Spinal cord (tissue), 10 donors: ENCODE results near the gene SNX4. TPM values are rescaled to one million over a fixed set of nuclear protein-coding genes. Genes with fewer than 3 reads are reported as not detected.

Experiments used
- DNase-seq, 6 donors: peaks; one replicate each; pipeline versions ENCODE4 v3.0.0 to v3.0.0-alpha.2; 2013 to 2015; ENCODE audit warnings: low spot score in 6 of 6, low read depth in 4 of 6
- H3K27ac ChIP-seq: one replicate; pipeline ENCODE4 v1.5.1; 2013; ENCODE audit warnings: low read depth, low read length, control low read depth
- H3K27me3 ChIP-seq: one replicate; pipeline ENCODE4 v1.6.1; 2013; ENCODE audit warnings: low read length; ENCODE audit not compliant: control insufficient read depth, insufficient read depth
- H3K36me3 ChIP-seq: one replicate; pipeline ENCODE4 v1.6.1; 2013; ENCODE audit warnings: low read length; ENCODE audit not compliant: control insufficient read depth, insufficient read depth
- H3K4me1 ChIP-seq: one replicate; pipeline ENCODE4 v1.6.1; 2013; ENCODE audit warnings: low read length; ENCODE audit not compliant: control insufficient read depth, insufficient read depth
- H3K4me3 ChIP-seq: one replicate; pipeline ENCODE4 v1.5.1; 2013; ENCODE audit warnings: low read depth, low read length, control low read depth
- H3K9me3 ChIP-seq: one replicate; pipeline ENCODE4 v1.6.1; 2013; ENCODE audit warnings: low read length; ENCODE audit not compliant: control insufficient read depth, insufficient read depth
- WGBS: methylation state at CpG from one replicate; pipeline ENCODE4 v1.1.5; 2013; ENCODE audit warnings: missing lambda C conversion rate; ENCODE audit not compliant: insufficient coverage; 5-methylcytosine and 5-hydroxymethylcytosine counted together
- polyA plus RNA-seq, 2 donors: library from polyadenylated mRNA; unstranded; fragments of 120-200 nt; gene quantifications; one replicate each; pipeline ENCODE4 v1.2.1, GENCODE V29; 2013; ENCODE audit not compliant: insufficient read length in 2 of 2
- total RNA-seq, 2 donors: library from RNA; depleted of rRNA in 1 of 2; stranded (reverse); fragments of 120-200 nt in 1 of 2; fragments of >200 nt in 1 of 2; gene quantifications; one replicate each; pipeline versions ENCODE4 v1.2.3 to v1.2.4, GENCODE V29; 2013 to 2014
- donor health status: healthy.

SNX4 gene
- total and polyA plus RNA-seq, 4 donors = 44.7 to 63.4 (median 53.3) TPM

DNA sequence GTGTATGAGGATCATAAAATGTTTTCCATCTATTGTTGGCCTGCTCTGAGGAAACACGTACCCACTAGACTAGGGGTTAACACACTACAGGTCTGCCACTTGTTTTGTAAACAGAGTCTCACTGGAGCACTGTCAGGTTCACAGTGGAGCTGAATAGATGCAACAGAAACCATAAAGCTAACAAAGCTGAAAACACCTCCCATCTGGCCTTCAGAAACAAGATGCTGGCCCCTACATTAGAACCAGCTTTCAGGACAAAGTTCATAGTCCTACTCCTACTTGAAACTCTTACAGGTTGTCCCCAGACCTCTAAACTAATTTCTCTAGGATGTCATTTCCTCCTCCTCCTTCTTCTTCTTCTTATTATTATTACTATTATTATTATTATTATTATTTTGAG lies 42.3 kb downstream of the SNX4 start:
- H3K27me3 ChIP-seq = no peaks in the 10 kb centered on the region
- H3K4me1 ChIP-seq = no peaks in the 10 kb centered on the region
- H3K4me3 ChIP-seq = no peak overlapping the region
- no peak for DNase-seq
- H3K9me3 ChIP-seq = no peaks in the 10 kb centered on the region
- WGBS = no CpG with 5 or more reads among the region's 1 CpG
- H3K36me3 ChIP-seq = peaks cover 15% of the 10 kb centered on the region
- no peak overlapping the region for H3K27ac ChIP-seq

GRCh38 chr3:125470671-125471070 lies 49.3 kb downstream of the SNX4 start:
- Histone ChIP-seq H3K4me1 (no peaks in the 10 kb centered on the region), H3K9me3 (no peaks in the 10 kb centered on the region), H3K36me3 (peaks cover 30% of the 10 kb centered on the region), H3K4me3 (no peak overlapping the region), H3K27ac (no peak overlapping the region), H3K27me3 (no peaks in the 10 kb centered on the region)
- WGBS = no CpG with 5 or more reads among the region's 1 CpG
- DNase-seq = no peak

DNA sequence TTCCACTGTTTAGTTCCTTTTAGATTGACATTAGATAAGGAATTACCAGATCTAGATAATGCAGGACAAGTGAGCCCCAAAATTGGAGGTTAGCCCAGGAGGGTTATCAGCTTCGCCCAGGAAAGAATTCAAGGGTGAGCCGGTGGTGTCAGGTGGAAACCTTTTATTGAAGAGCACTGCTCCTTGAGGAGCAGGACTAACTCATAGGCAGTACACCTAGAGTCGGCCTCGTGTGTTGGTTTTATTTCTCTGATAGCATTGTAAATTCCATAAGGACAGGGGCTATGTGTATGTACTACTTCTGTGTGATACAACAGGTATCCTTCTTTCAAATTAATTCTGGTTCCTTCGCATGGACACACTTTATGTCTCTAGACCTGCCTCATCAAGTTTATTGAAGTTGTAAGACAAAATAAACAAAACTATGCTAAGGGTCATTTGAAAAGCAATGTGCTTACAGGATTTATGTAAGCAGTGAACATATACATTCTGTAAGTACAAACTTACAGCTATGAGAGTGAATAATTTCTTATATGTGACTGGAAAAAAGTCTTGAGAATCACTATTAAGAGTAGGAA lies 57.2 kb downstream of the SNX4 start:
- Histone ChIP-seq H3K27me3 (no peaks in the 10 kb centered on the region), H3K27ac (no peak overlapping the region), H3K4me1 (no peaks in the 10 kb centered on the region), H3K4me3 (no peak overlapping the region), H3K9me3 (no peaks in the 10 kb centered on the region), H3K36me3 (peaks cover 48% of the 10 kb centered on the region)
- 100% methylated on average over 2 of the region's 5 CpGs for WGBS
- no peak for DNase-seq

DNA sequence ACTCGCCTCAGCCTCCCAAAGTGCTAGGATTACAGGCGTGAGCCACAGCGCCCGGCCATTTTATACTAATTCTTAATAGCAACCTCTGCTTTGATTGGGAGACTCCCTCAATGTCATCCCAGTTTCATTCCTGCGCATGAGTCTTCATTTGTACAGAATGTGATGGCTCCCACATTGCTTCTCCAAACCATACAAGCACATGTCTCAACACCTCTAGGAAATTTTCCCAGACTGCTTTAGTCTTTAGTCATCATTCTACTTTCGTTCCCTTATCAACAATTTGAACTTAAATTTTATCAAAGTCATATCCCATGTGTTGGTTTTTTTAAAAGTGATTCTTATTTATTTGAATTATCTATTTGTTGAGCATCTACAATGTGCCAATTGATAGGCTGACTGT lies 58.1 kb downstream of the SNX4 start:
- Histone ChIP-seq H3K4me3 (no peak overlapping the region), H3K36me3 (peaks cover 48% of the 10 kb centered on the region), H3K4me1 (no peaks in the 10 kb centered on the region), H3K27ac (no peak overlapping the region), H3K27me3 (no peaks in the 10 kb centered on the region), H3K9me3 (no peaks in the 10 kb centered on the region)
- no peak for DNase-seq
- WGBS = 100% methylated on average over 4 of the region's 6 CpGs

DNA sequence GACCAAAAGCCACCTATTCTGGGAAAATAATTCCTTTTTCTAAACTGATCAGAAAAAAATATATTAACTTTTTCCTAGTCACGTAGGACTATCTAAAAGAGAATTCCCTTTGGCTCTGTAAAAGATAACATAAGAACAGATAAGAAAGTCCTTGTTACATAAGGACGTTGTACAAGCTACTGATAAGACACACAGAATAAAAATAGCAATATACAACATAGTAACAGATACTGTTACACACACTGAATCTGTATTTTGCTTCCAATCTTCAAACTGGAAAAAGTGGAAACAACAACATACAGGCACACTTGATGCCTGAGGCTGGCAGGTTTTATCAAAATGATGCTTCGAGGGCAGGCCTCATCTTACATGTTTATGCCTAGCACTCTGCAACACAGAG lies 59.8 kb downstream of the SNX4 start:
- H3K9me3 ChIP-seq = no peaks in the 10 kb centered on the region
- no peak for DNase-seq
- H3K27me3 ChIP-seq = no peaks in the 10 kb centered on the region
- H3K4me3 ChIP-seq = no peak overlapping the region
- no peaks in the 10 kb centered on the region for H3K4me1 ChIP-seq
- no CpG with 5 or more reads among the region's 3 CpGs for WGBS
- no peak overlapping the region for H3K27ac ChIP-seq
- H3K36me3 ChIP-seq = peaks cover 53% of the 10 kb centered on the region

GRCh38 chr3:125443923-125444322 lies 76.1 kb downstream of the SNX4 start:
- no peaks in the 10 kb centered on the region for H3K27me3 ChIP-seq
- H3K4me3 ChIP-seq = no peak overlapping the region
- peaks cover 2% of the 10 kb centered on the region for H3K9me3 ChIP-seq
- DNase-seq = no peak
- H3K27ac ChIP-seq = no peak overlapping the region
- H3K36me3 ChIP-seq = peaks cover 12% of the 10 kb centered on the region
- no peaks in the 10 kb centered on the region for H3K4me1 ChIP-seq
- no CpG with 5 or more reads among the region's 1 CpG for WGBS

DNA sequence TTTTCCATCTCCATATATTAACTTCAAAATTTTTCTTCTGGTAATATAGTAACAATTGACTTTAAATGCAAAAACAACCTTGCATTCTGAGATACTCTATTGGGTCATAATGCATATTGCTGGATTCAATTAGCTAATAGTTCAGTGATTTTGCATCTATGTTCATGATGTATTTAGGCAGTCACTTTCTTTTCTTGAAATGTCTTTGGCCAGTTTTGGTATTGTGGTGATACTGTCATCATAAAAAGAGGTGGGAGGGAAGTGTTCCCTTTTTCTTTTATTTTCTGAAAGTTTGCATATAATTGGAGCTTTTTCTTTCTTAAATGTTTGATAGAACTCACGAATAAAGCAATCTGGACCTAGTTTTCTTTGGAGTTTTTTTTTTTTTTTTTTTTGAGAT lies 77.5 kb downstream of the SNX4 start:
- Histone ChIP-seq H3K4me1 (no peaks in the 10 kb centered on the region), H3K9me3 (peaks cover 2% of the 10 kb centered on the region), H3K27me3 (no peaks in the 10 kb centered on the region), H3K27ac (no peak overlapping the region), H3K36me3 (peaks cover 7% of the 10 kb centered on the region), H3K4me3 (no peak overlapping the region)
- DNase-seq = no peak
- no CpG with 5 or more reads among the region's 1 CpG for WGBS

DNA sequence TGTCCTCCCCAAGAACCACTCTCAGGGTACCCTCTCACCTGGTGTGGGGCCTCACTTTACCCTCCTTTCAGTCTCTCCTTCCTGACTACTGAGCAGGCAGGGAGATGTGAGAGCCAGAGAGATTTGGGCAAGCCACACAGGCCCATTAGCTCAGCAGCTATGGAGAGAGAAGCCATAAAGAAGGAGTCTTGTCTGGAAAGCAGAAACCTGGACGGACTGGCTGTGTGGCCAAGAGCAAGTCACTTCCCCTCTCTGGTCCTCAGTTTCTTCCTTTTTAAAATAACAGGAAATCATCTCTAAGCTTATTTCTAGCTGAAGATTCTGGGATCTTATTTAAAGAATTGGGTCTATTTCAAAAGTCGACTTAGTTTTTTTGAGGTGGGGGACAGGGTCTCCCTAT lies 79.0 kb downstream of the SNX4 start:
- DNase-seq = no peak
- H3K36me3 ChIP-seq = peaks cover 7% of the 10 kb centered on the region
- no peaks in the 10 kb centered on the region for H3K4me1 ChIP-seq
- H3K27me3 ChIP-seq = no peaks in the 10 kb centered on the region
- no peak overlapping the region for H3K27ac ChIP-seq
- H3K4me3 ChIP-seq = no peak overlapping the region
- 100% methylated on average over 1 of the region's 2 CpGs for WGBS
- peaks cover 2% of the 10 kb centered on the region for H3K9me3 ChIP-seq

- H3K36me3 ChIP-seq = peaks cover 5% of the 10 kb centered on the region
- peaks cover 2% of the 10 kb centered on the region for H3K9me3 ChIP-seq
- no peaks in the 10 kb centered on the region for H3K27me3 ChIP-seq
- H3K27ac ChIP-seq = no peak overlapping the region
- no peak overlapping the region for H3K4me3 ChIP-seq
- no peak for DNase-seq
- H3K4me1 ChIP-seq = no peaks in the 10 kb centered on the region
- 93% methylated on average over 3 of the region's 3 CpGs for WGBS
Measured at GRCh38 chr3:125440559-125440955, 79.4 kb downstream of the SNX4 start.

DNA sequence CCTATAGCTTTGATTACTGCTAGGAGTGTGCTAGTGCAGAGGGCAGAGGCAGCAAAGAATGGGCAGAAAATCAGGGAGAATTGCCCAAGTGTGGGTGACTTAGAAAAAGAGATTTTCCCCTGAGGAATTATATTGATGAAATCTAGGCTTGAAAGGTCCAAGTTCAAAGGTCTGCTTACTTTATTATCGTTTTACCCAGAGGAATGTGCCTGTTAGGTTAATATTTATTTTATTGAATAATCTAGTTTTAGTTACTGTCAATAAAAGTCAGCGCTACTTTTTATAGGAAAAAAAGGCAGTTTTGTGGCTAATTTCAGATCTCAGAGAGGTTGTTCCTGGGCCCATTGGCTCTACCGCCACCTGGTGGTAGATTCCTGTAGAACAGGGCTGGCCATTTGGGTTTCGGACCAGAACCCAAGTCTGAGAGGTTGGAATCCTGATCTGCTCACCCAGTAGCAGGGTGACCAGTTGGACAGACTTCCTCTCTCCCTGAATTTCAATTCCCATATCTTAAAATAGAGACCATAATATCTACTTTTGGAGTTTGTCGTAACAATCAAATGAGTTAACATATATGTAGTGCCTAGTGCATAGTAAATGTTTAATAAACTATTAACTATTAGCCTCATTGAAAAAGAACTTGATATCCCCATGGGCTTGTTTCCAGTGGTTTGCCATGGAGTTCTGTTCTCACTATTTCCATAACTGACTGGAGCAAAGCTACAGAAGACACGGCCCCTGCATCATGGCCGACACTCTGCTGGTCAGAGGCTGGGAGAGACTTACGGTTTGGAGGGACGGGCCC lies 82.2 kb downstream of the SNX4 start:
- H3K27me3 ChIP-seq = no peaks in the 10 kb centered on the region
- no peak overlapping the region for H3K4me3 ChIP-seq
- no peaks in the 10 kb centered on the region for H3K36me3 ChIP-seq
- no peaks in the 10 kb centered on the region for H3K9me3 ChIP-seq
- H3K4me1 ChIP-seq = no peaks in the 10 kb centered on the region
- no peak overlapping the region for H3K27ac ChIP-seq
- DNase-seq = peak; percentile 12 to 83 (median 40)
- 54% methylated on average over 3 of the region's 9 CpGs for WGBS
